GM12873 (cell line): ENCODE results near the gene FBXL20.

Experiments used
- CTCF ChIP-seq: IDR thresholded peaks from 2 replicates; pipeline ENCODE4 v1.5.1; 2012; ENCODE audit warnings: low read depth, mild to moderate bottlenecking, moderate library complexity, low read length, control low read depth; ENCODE audit not compliant: insufficient read depth; ENCODE audit errors: missing control alignments

The FBXL20 gene

GRCh38 chr17:39410279-39410678, 8.9 kb upstream of the FBXL20 start:
- no peak for TF ChIP-seq CTCF

GRCh38 chr17:39408360-39408759, 6.9 kb upstream of the FBXL20 start:
- TF ChIP-seq CTCF = no peak

- TF ChIP-seq CTCF = no peak
These were observed 5.5 kb upstream of the FBXL20 start for GRCh38 chr17:39406951-39407350.

GRCh38 chr17:39405436-39405835, 4.0 kb upstream of the FBXL20 start:
- TF ChIP-seq CTCF = no peak

- no peak for TF ChIP-seq CTCF
These were observed 3.3 kb upstream of the FBXL20 start for GRCh38 chr17:39404542-39405378.

GRCh38 chr17:39402890-39403605, 1.6 kb upstream of the FBXL20 start:
- TF ChIP-seq CTCF = no peak

GRCh38 chr17:39402244-39402889, 941 bp upstream of the FBXL20 start:
- no peak for TF ChIP-seq CTCF
